ENCODE measurements around the gene CBFA2T2.

- TF ChIP-seq POLR2A (IDR thresholded peaks at IDR 0.05) (no peak), CTCF (IDR thresholded peaks at IDR 0.05) (no peak)
Measured at GRCh38 chr20:33650111-33650752, 160.3 kb downstream of the CBFA2T2 start.
